Measurements from ENCODE around the gene AGAP5.

Gene AGAP5

GRCh38 chr10:73625004-73625883 lies 72.7 kb downstream of the AGAP5 start:
- no peak for DNase-seq
